Liver (tissue), 9 donors: Measurements from ENCODE around the gene KIAA0513. TPM values are rescaled to one million over a fixed set of nuclear protein-coding genes. Genes with fewer than 3 reads are reported as not detected.

Experiments
- DNase-seq: peaks from one replicate; pipeline ENCODE4 v3.0.0-alpha.2; 2017; ENCODE audit warnings: low spot score
- H3K27ac ChIP-seq, 2 donors: one replicate each; pipeline ENCODE4 v1.7.0; 2013; ENCODE audit warnings: inconsistent platforms in 2 of 2, low read length in 2 of 2, control low read depth in 1 of 2, low read depth in 1 of 2, mild to moderate bottlenecking in 1 of 2
- H3K27me3 ChIP-seq, 4 donors: one replicate each; pipeline versions ENCODE4 v1.6.1 to v1.7.0; 2013; ENCODE audit warnings: low read length in 3 of 4, inconsistent platforms in 1 of 4, mild to moderate bottlenecking in 1 of 4, moderate library complexity in 1 of 4; ENCODE audit not compliant: control insufficient read depth in 4 of 4, insufficient read depth in 4 of 4
- H3K36me3 ChIP-seq, 4 donors: one replicate each; pipeline versions ENCODE4 v1.6.1 to v1.7.0; 2013; ENCODE audit warnings: low read length in 3 of 4, mild to moderate bottlenecking in 3 of 4, low read depth in 1 of 4, moderate library complexity in 1 of 4; ENCODE audit not compliant: control insufficient read depth in 4 of 4, insufficient read depth in 3 of 4
- H3K4me1 ChIP-seq, 4 donors: one replicate each; pipeline versions ENCODE4 v1.6.1 to v1.7.0; 2013; ENCODE audit warnings: low read length in 3 of 4, mild to moderate bottlenecking in 3 of 4, moderate library complexity in 1 of 4; ENCODE audit not compliant: control insufficient read depth in 4 of 4, insufficient read depth in 4 of 4
- H3K4me3 ChIP-seq, 3 donors: one replicate each; pipeline versions ENCODE4 v1.6.1 to v1.7.0; 2013; ENCODE audit warnings: low read length in 3 of 3, control low read depth in 1 of 3, low read depth in 1 of 3, mild to moderate bottlenecking in 1 of 3
- H3K9ac ChIP-seq, 2 donors: one replicate each; pipeline ENCODE4 v1.7.0; 2013; ENCODE audit warnings: low read length in 2 of 2, mild to moderate bottlenecking in 2 of 2, moderate library complexity in 2 of 2, control low read depth in 1 of 2, low read depth in 1 of 2
- H3K9me3 ChIP-seq, 4 donors: one replicate each; pipeline versions ENCODE4 v1.6.1 to v1.7.0; 2013; ENCODE audit warnings: low read length in 3 of 4; ENCODE audit not compliant: control insufficient read depth in 4 of 4
- ATF3 ChIP-seq: IDR thresholded peaks from 2 replicates; pipeline ENCODE4 v1.6.1; 2016; ENCODE audit warnings: antibody characterized with exemption
- CTCF ChIP-seq: fragments of 150-350 bp; IDR thresholded peaks from 2 replicates; pipeline ENCODE4 v1.5.1; 2017; ENCODE audit warnings: improper control_type of control experiment, low read depth, low read length; ENCODE audit not compliant: missing input control
- EGR1 ChIP-seq, 2 donors: IDR thresholded peaks; 2 replicates each; pipeline ENCODE4 v1.6.1; 2016 to 2018; ENCODE audit warnings: antibody characterized with exemption in 2 of 2, low read depth in 2 of 2
- FOXA1 ChIP-seq: IDR thresholded peaks from 2 replicates; pipeline ENCODE4 v1.6.1; 2016; ENCODE audit warnings: antibody characterized with exemption
- FOXA2 ChIP-seq: IDR thresholded peaks from 2 replicates; pipeline ENCODE4 v1.6.1; 2016; ENCODE audit warnings: antibody characterized with exemption
- GABPA ChIP-seq, 2 donors: IDR thresholded peaks in 1 of 2; conservative IDR thresholded peaks in 1 of 2; 2 replicates each; pipeline ENCODE4 v1.6.1; 2016; ENCODE audit warnings: antibody characterized with exemption in 2 of 2, mild to moderate bottlenecking in 1 of 2, moderate library complexity in 1 of 2
- HNF4A ChIP-seq, 2 donors: conservative IDR thresholded peaks; 2 replicates each; pipeline ENCODE4 v1.6.1; 2016; ENCODE audit warnings: antibody characterized with exemption in 2 of 2, mild to moderate bottlenecking in 2 of 2
- HNF4G ChIP-seq: IDR thresholded peaks from 2 replicates; pipeline ENCODE4 v1.6.1; 2016; ENCODE audit warnings: antibody characterized with exemption
- JUND ChIP-seq, 2 donors: IDR thresholded peaks; 2 replicates each; pipeline ENCODE4 v1.6.1; 2016; ENCODE audit warnings: antibody characterized with exemption in 2 of 2
- MAX ChIP-seq: IDR thresholded peaks from 2 replicates; pipeline ENCODE4 v1.6.1; 2016; ENCODE audit warnings: antibody characterized with exemption
- NR2F2 ChIP-seq: IDR thresholded peaks from 2 replicates; pipeline ENCODE4 v1.6.1; 2016; ENCODE audit warnings: antibody characterized with exemption
- RAD21 ChIP-seq, 2 donors: IDR thresholded peaks; 2 replicates each; pipeline ENCODE4 v1.6.1; 2016; ENCODE audit warnings: antibody characterized with exemption in 2 of 2, mild to moderate bottlenecking in 2 of 2
- REST ChIP-seq: IDR thresholded peaks from 2 replicates; pipeline ENCODE4 v1.6.1; 2016; ENCODE audit warnings: antibody characterized with exemption, mild to moderate bottlenecking
- RXRA ChIP-seq, 2 donors: IDR thresholded peaks; 2 replicates each; pipeline ENCODE4 v1.6.1; 2017 to 2018; ENCODE audit warnings: antibody characterized with exemption in 2 of 2, mild to moderate bottlenecking in 1 of 2
- SP1 ChIP-seq: IDR thresholded peaks from 2 replicates; pipeline ENCODE4 v1.6.1; 2018; ENCODE audit warnings: antibody characterized with exemption, mild to moderate bottlenecking
- TAF1 ChIP-seq: conservative IDR thresholded peaks from 2 replicates; pipeline ENCODE4 v1.6.1; 2016; ENCODE audit warnings: antibody characterized with exemption, mild to moderate bottlenecking
- YY1 ChIP-seq: IDR thresholded peaks from 2 replicates; pipeline ENCODE4 v1.6.1; 2016; ENCODE audit warnings: antibody characterized with exemption, mild to moderate bottlenecking
- ZBTB33 ChIP-seq: IDR thresholded peaks from 2 replicates; pipeline ENCODE4 v1.6.1; 2016; ENCODE audit warnings: antibody characterized with exemption
- WGBS: extraction: QIAGEN DNeasy Blood & Tissue Kit; methylation state at CpG from one replicate; pipeline ENCODE4 v1.1.7; 2013; 5-methylcytosine and 5-hydroxymethylcytosine counted together
- polyA plus RNA-seq, 2 donors: library from polyadenylated mRNA; stranded (reverse) in 1 of 2; unstranded in 1 of 2; fragments of 200-250 nt in 1 of 2; fragments of >200 nt in 1 of 2; fragmentation: Nextera tagmentation in 1 of 2; extraction: Ambion mirVana in 1 of 2; gene quantifications; one replicate each; pipeline versions ENCODE4 v1.2.1 to v1.2.3, GENCODE V29; 2013 to 2015
- total RNA-seq, 2 donors: library from RNA; depleted of rRNA; stranded (reverse); fragments of >200 nt; gene quantifications; one replicate each; pipeline ENCODE4 v1.2.3, GENCODE V29; 2014
- donor health status: healthy.
- donor health status: healthy.
- donor health status: healthy.
- donor health status: healthy.
- donor health status: healthy.

KIAA0513 gene
- total and polyA plus RNA-seq, 4 donors: 1.5 to 5.9 (median 2.9) TPM

GRCh38 chr16:85134789-85135142, 107.2 kb downstream of the KIAA0513 start:
- H3K36me3 ChIP-seq: no peaks in the 10 kb centered on the region
- DNase-seq: no peak
- H3K27me3 ChIP-seq: no peaks in the 10 kb centered on the region
- H3K9me3 ChIP-seq: peaks cover 0 to 5% (median 0%) of the 10 kb centered on the region in 4 donors
- 80% methylated on average over 14 of the region's 14 CpGs for WGBS
- H3K4me1 ChIP-seq: peaks cover 0 to 19% (median 11%) of the 10 kb centered on the region in 4 donors
- TF ChIP-seq ATF3 (no peak), SP1 (no peak), GABPA (IDR thresholded peaks at IDR 0.05 in 1 of 2, conservative IDR thresholded peaks at IDR 0.05 in 1 of 2) (no peak), RXRA (IDR thresholded peaks at IDR 0.05) (no peak), EGR1 (IDR thresholded peaks at IDR 0.05; ENCODE audit: low read depth in 2 of 2) (no peak), HNF4G (no peak), YY1 (no peak)
- no peak overlapping the region for H3K4me3 ChIP-seq
- H3K27ac ChIP-seq: no peak overlapping the region
- no peak overlapping the region for H3K9ac ChIP-seq

GRCh38 chr16:85136213-85136701, 108.7 kb downstream of the KIAA0513 start:
- Histone ChIP-seq H3K4me1 (peaks cover 0 to 20% (median 10%) of the 10 kb centered on the region in 4 donors), H3K27me3 (no peaks in the 10 kb centered on the region), H3K9ac (no peak overlapping the region), H3K27ac (peak overlapping the region; percentile 31 to 78), H3K4me3 (no peak overlapping the region), H3K36me3 (no peaks in the 10 kb centered on the region), H3K9me3 (peaks cover 0 to 5% (median 0%) of the 10 kb centered on the region in 4 donors)
- DNase-seq: no peak
- 63% methylated on average over 12 of the region's 12 CpGs for WGBS
- TF ChIP-seq TAF1 (no peak), EGR1 (IDR thresholded peaks at IDR 0.05; ENCODE audit: low read depth in 2 of 2) (no peak), HNF4G (no peak), GABPA (IDR thresholded peaks at IDR 0.05 in 1 of 2, conservative IDR thresholded peaks at IDR 0.05 in 1 of 2) (no peak), HNF4A (conservative IDR thresholded peaks at IDR 0.05) (no peak), RAD21 (IDR thresholded peaks at IDR 0.05) (no peak), FOXA2 (no peak), NR2F2 (peak; percentile 91), JUND (IDR thresholded peaks at IDR 0.05) (no peak), SP1 (no peak), REST (no peak), CTCF (no peak), FOXA1 (no peak), ZBTB33 (no peak), ATF3 (no peak), RXRA (IDR thresholded peaks at IDR 0.05) (peak; percentile 40 to 58), MAX (peak; percentile 37)
